Smooth muscle cell (in vitro differentiated cells): ENCODE results near the gene HCN2. TPM values are rescaled to one million over a fixed set of nuclear protein-coding genes. Genes with fewer than 3 reads are reported as not detected.

ENCODE experiments used
- DNase-seq: peaks from one replicate; lab custom pipeline; 2025; ENCODE audit not compliant: unreplicated experiment; lab: John Stamatoyannopoulos, UW
- H2AFZ ChIP-seq: fragments of 200-600 bp; sonication (generic); 2 replicates; pipeline ENCODE4 v1.6.0; 2016; ENCODE audit warnings: antibody characterized with exemption, low read depth, mild to moderate bottlenecking
- H3F3A ChIP-seq: fragments of 200-600 bp; sonication (generic); 2 replicates; pipeline ENCODE4 v1.6.0; 2017; ENCODE audit warnings: antibody characterized with exemption, low read depth
- H3K27ac ChIP-seq: fragments of 200-600 bp; sonication (generic); 2 replicates; pipeline ENCODE4 v1.5.1; 2016; ENCODE audit warnings: low read depth, mild to moderate bottlenecking
- H3K27me3 ChIP-seq: fragments of 200-600 bp; sonication (generic); 2 replicates; pipeline ENCODE4 v1.6.1; 2016; ENCODE audit warnings: low read depth, mild to moderate bottlenecking
- H3K36me3 ChIP-seq: fragments of 200-600 bp; sonication (generic); 2 replicates; pipeline ENCODE4 v1.5.1; 2016; ENCODE audit warnings: low read depth
- H3K4me1 ChIP-seq: fragments of 200-600 bp; sonication (generic); 2 replicates; pipeline ENCODE4 v1.5.1; 2016; ENCODE audit warnings: low read depth
- H3K4me2 ChIP-seq: fragments of 200-600 bp; sonication (generic); 2 replicates; pipeline ENCODE4 v1.6.0; 2016; ENCODE audit warnings: mild to moderate bottlenecking
- H3K4me3 ChIP-seq: fragments of 200-600 bp; sonication (generic); 2 replicates; pipeline ENCODE4 v1.5.1; 2016; ENCODE audit warnings: mild to moderate bottlenecking
- H3K79me2 ChIP-seq: fragments of 200-600 bp; sonication (generic); 2 replicates; pipeline ENCODE4 v1.6.0; 2016; ENCODE audit warnings: low read depth, mild to moderate bottlenecking
- H3K9ac ChIP-seq: fragments of 200-600 bp; sonication (generic); 2 replicates; pipeline ENCODE4 v1.6.0; 2016; ENCODE audit warnings: low read depth
- H3K9me3 ChIP-seq: fragments of 200-600 bp; sonication (generic); replicated peaks from 2 replicates; pipeline ENCODE4 v1.5.1; 2016; ENCODE audit warnings: low read depth
- H4K20me1 ChIP-seq: fragments of 200-600 bp; sonication (generic); 2 replicates; pipeline ENCODE4 v1.6.0; 2016; ENCODE audit warnings: low read depth
- WGBS: methylation state at CpG from one replicate; pipeline ENCODE4 v1.1.7; 2016; ENCODE audit warnings: low lambda C conversion rate; 5-methylcytosine and 5-hydroxymethylcytosine counted together
- polyA plus RNA-seq: library from polyadenylated mRNA; unstranded; fragments of >200 nt; fragmentation: Nextera tagmentation; extraction: Ambion mirVana; gene quantifications from 2 replicates; pipeline ENCODE4 v1.2.1, GENCODE V29; 2016
- total RNA-seq: library from RNA; depleted of rRNA; stranded (reverse); fragments of >200 nt; gene quantifications from 2 replicates; pipeline ENCODE4 v1.2.3, GENCODE V29; 2014
- TF ChIP-seq, protein P1 (sequence below): fragments of 200-600 bp; sonication (generic); IDR thresholded peaks from 2 replicates; pipeline ENCODE4 v1.5.1; 2017; ENCODE audit warnings: borderline replicate concordance, mild to moderate bottlenecking, antibody characterized with exemption; ENCODE audit not compliant: insufficient read depth, poor library complexity, severe bottlenecking

Gene HCN2
- total and polyA plus RNA-seq, 2 experiments from 2014 or later = 0.49 to 0.81 TPM

- H3K79me2 ChIP-seq = no peaks in the 10 kb centered on the region
- H3K4me2 ChIP-seq = no peak overlapping the region
- H3K27ac ChIP-seq = no peak overlapping the region
- H3K9me3 ChIP-seq = no peaks in the 10 kb centered on the region
- peaks cover 6% of the 10 kb centered on the region for H3K4me1 ChIP-seq
- TF ChIP-seq, protein P1, sequence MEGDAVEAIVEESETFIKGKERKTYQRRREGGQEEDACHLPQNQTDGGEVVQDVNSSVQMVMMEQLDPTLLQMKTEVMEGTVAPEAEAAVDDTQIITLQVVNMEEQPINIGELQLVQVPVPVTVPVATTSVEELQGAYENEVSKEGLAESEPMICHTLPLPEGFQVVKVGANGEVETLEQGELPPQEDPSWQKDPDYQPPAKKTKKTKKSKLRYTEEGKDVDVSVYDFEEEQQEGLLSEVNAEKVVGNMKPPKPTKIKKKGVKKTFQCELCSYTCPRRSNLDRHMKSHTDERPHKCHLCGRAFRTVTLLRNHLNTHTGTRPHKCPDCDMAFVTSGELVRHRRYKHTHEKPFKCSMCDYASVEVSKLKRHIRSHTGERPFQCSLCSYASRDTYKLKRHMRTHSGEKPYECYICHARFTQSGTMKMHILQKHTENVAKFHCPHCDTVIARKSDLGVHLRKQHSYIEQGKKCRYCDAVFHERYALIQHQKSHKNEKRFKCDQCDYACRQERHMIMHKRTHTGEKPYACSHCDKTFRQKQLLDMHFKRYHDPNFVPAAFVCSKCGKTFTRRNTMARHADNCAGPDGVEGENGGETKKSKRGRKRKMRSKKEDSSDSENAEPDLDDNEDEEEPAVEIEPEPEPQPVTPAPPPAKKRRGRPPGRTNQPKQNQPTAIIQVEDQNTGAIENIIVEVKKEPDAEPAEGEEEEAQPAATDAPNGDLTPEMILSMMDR = no peak
- no peak overlapping the region for H3K9ac ChIP-seq
- WGBS = 83% methylated on average over 12 of the region's 12 CpGs
- H3K36me3 ChIP-seq = no peaks in the 10 kb centered on the region
- H3F3A ChIP-seq = no peaks in the 10 kb centered on the region
- H4K20me1 ChIP-seq = no peaks in the 10 kb centered on the region
- no peaks in the 10 kb centered on the region for H3K27me3 ChIP-seq
- DNase-seq = no peak
- no peak overlapping the region for H3K4me3 ChIP-seq
- H2AFZ ChIP-seq = no peak overlapping the region
These were observed 29.6 kb upstream of the HCN2 start for GRCh38 chr19:560121-560520.

DNA sequence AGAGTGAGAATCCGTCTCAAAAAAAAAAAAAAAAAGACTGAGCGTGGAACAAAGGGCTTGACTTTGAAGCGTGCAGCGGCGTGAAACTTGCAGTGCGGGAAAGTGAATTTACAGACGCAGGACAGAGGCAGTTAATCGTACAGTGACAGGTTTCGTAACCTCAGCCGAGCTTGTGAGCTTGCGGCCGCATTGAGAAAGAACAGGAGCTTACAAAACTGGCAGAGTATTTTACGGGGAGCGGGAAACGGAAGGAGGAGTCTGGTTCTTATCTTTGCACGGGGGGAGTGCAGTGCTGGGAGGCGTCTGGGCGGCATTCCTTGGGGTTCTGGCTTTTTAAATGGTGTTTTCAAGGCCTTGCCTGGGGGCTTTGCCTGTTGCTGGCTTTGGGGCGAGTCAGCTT, 23.3 kb upstream of the HCN2 start:
- Histone ChIP-seq H3K4me3 (peak overlapping the region; percentile 3), H2AFZ (no peak overlapping the region), H3K27ac (peak overlapping the region; percentile 67), H3K4me2 (peak overlapping the region; percentile 54), H3K36me3 (no peaks in the 10 kb centered on the region), H3K9ac (no peak overlapping the region), H3K79me2 (no peaks in the 10 kb centered on the region), H3K9me3 (no peaks in the 10 kb centered on the region), H3K27me3 (no peaks in the 10 kb centered on the region), H3F3A (peaks cover 4% of the 10 kb centered on the region), H3K4me1 (no peaks in the 10 kb centered on the region), H4K20me1 (no peaks in the 10 kb centered on the region)
- 7% methylated on average over 18 of the region's 19 CpGs for WGBS
- TF ChIP-seq, protein P1 = no peak
- DNase-seq = no peak

- Histone ChIP-seq H2AFZ (no peak overlapping the region), H3K4me1 (no peaks in the 10 kb centered on the region), H4K20me1 (no peaks in the 10 kb centered on the region), H3K4me2 (peak overlapping the region; percentile 54), H3K79me2 (no peaks in the 10 kb centered on the region), H3K4me3 (peak overlapping the region; percentile 3), H3K27ac (peak overlapping the region; percentile 67), H3K27me3 (no peaks in the 10 kb centered on the region), H3K36me3 (no peaks in the 10 kb centered on the region), H3K9ac (no peak overlapping the region), H3K9me3 (no peaks in the 10 kb centered on the region), H3F3A (peaks cover 8% of the 10 kb centered on the region)
- 35% methylated on average over 16 of the region's 16 CpGs for WGBS
- DNase-seq = no peak
- TF ChIP-seq, protein P1 = no peak
These were observed 22.8 kb upstream of the HCN2 start for GRCh38 chr19:566844-567243.

DNA sequence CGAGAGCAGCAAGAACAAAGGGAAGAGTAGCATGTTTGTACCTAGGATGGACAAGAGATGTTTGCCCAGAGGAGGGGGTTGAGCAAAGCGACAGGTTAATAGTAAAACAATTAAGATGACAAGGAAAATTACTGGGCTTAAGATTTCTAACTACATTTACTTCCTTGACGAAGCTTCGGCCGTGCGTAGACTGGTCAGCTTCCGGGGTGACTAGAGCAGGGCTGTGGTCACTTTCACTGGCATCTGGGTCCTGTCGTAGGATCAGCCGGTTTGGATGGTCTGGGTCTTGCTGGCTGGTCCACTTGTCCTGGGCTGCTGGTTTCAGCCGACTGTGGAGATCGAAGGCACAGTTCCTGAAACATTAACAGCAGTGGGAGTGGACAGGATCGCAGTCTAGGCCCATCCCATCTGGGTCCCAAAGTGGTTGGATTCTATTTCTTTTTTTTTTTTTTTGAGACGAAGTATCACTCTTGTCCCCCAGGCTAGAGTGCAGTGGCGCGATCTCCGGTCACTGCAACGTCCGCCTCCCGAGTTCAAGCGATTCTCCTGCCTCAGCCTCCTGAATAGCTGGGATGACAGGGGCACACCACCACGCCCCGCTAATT, 22.3 kb upstream of the HCN2 start:
- no peaks in the 10 kb centered on the region for H3K79me2 ChIP-seq
- no peaks in the 10 kb centered on the region for H3K27me3 ChIP-seq
- peak overlapping the region; percentile 54 for H3K4me2 ChIP-seq
- no peak for DNase-seq
- peaks cover 11% of the 10 kb centered on the region for H3F3A ChIP-seq
- H3K4me1 ChIP-seq = no peaks in the 10 kb centered on the region
- peak overlapping the region; percentile 67 for H3K27ac ChIP-seq
- H2AFZ ChIP-seq = no peak overlapping the region
- no peaks in the 10 kb centered on the region for H4K20me1 ChIP-seq
- TF ChIP-seq, protein P1 = no peak
- H3K9ac ChIP-seq = no peak overlapping the region
- 68% methylated on average over 14 of the region's 22 CpGs for WGBS
- no peaks in the 10 kb centered on the region for H3K9me3 ChIP-seq
- H3K36me3 ChIP-seq = no peaks in the 10 kb centered on the region
- no peak overlapping the region for H3K4me3 ChIP-seq
